Measurements from ENCODE around the gene SLC13A3.

DNA sequence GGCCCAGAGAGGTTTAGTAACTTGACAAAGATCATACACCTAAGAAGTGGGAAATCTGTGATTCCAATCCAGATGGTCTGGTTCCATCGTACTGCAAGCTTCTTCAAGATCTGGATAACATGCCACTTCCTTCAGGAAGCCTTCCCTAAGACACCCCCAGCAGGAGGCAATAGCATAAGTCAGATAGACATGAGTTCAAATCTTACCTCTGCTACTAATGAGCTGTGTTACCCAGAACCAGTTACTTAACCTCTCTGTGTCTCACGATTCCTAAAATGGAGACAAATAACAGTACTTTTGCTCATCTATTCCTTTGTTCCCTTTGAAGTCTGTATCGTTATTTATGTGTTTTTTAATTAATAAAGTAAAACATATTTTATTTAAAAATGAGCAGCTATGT is 78.5 kb downstream of the SLC13A3 start:
- TF ChIP-seq, protein P1, sequence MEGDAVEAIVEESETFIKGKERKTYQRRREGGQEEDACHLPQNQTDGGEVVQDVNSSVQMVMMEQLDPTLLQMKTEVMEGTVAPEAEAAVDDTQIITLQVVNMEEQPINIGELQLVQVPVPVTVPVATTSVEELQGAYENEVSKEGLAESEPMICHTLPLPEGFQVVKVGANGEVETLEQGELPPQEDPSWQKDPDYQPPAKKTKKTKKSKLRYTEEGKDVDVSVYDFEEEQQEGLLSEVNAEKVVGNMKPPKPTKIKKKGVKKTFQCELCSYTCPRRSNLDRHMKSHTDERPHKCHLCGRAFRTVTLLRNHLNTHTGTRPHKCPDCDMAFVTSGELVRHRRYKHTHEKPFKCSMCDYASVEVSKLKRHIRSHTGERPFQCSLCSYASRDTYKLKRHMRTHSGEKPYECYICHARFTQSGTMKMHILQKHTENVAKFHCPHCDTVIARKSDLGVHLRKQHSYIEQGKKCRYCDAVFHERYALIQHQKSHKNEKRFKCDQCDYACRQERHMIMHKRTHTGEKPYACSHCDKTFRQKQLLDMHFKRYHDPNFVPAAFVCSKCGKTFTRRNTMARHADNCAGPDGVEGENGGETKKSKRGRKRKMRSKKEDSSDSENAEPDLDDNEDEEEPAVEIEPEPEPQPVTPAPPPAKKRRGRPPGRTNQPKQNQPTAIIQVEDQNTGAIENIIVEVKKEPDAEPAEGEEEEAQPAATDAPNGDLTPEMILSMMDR (IDR thresholded peaks at IDR 0.05; ENCODE audit: low read depth, low read length, poor library complexity, severe bottlenecking), result no peak
- no peak for TF ChIP-seq EZH2phosphoT487 (IDR thresholded peaks at IDR 0.05; ENCODE audit: borderline replicate concordance, low read length)

Data from DOHH2 (cell line).